Mesenteric fat pad (tissue), 1 donor: Measurements from ENCODE around the gene SPATA32. TPM values are rescaled to one million over a fixed set of nuclear protein-coding genes. Genes with fewer than 3 reads are reported as not detected.
"Not testable (repeated sequence)": the region's sequence is repeated elsewhere in the genome, so short reads cannot be mapped to it uniquely, and the experiment has no call there.

Experiments used
- DNase-seq: peaks from one replicate; pipeline ENCODE4 v3.0.0-alpha.2; 2020; ENCODE audit warnings: low spot score
- long read RNA-seq: library from polyadenylated mRNA; unstranded; transcript quantifications from one replicate; pipeline ENCODE4 v2.0.0, GENCODE V29; 2020
- total RNA-seq: library from RNA; stranded (reverse); fragmentation: NEBNext Ultra II Directional; extraction: Animal tissue kit (Norgen Biotek cat#: 25700); gene quantifications from one replicate; pipeline ENCODE4 v1.2.1, GENCODE V29; 2021
- donor health status: DM: yes; HTN: yes; CAD: no.

Gene SPATA32
- total RNA-seq, result not detected
- long read RNA-seq, result 0 reads

DNA sequence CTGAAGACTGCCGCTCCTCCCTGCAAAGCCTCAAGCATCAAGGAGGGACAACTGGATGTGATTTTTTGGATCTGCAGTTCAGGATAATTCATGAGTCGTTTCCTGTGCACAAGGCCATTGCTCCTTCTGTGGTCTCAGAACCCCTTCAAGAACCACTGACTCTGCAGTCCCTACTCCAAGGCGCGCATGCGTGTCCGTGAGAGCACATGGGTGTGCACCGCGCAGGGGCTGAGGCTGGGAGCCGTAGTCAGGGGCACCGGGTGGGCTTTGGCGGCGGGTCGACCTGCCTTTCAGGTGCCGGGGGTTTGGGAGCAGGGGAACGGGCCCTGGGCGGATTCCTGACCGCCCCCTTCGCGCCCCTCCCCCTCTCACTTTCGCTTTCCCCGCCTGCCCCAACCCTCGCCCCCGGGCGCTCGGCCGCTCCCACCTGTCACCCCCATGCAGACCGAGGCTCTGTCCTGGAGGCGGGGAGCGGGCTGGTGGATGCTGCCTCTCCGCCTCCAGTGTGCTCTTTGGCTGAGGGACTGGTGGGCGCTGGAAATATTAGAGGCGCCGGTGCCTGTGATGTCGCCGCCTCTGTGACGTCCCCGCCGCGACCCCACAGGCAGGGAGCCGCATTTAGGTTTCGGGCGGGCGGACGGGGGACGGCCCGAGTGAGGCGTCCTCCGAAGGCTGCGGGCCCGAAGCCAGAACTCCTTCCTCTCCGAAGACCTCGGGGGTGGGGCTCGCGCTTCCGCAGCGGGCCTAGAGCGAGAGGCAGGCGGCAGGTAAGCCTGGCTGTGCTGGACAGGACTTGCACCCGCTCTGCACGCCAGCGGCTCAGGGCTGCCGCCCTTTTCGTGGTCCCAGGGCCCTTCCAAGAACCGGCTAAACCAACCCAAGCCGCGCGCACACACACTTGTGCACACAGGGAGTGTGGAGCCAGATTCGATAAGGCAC, at the start of gene SPATA32:
SPATA32 (minus strand) TSS at position 518 of the 939 bp plus-strand sequence; CDS start at position 440, 78 bp downstream.
- DNase-seq, result no peak

DNA sequence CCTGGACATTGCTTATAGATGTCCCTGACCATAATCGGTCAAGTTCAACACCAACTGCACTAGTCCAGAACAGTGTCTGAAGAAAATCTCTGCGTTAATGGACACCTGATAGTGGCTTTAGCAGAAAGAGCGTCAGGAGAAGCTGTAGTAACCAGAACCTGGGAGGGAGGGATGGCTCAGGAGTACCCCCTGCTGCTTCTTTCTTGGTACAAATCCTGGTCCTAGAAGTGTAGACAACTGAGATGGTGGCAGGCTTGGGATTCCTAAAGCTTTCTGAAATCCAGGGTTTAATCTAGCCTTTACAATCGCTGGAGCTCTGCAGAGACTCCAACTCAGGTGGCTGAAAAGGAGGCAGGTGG, 49.5 kb upstream of the SPATA32 start:
- no peak for DNase-seq

DNA sequence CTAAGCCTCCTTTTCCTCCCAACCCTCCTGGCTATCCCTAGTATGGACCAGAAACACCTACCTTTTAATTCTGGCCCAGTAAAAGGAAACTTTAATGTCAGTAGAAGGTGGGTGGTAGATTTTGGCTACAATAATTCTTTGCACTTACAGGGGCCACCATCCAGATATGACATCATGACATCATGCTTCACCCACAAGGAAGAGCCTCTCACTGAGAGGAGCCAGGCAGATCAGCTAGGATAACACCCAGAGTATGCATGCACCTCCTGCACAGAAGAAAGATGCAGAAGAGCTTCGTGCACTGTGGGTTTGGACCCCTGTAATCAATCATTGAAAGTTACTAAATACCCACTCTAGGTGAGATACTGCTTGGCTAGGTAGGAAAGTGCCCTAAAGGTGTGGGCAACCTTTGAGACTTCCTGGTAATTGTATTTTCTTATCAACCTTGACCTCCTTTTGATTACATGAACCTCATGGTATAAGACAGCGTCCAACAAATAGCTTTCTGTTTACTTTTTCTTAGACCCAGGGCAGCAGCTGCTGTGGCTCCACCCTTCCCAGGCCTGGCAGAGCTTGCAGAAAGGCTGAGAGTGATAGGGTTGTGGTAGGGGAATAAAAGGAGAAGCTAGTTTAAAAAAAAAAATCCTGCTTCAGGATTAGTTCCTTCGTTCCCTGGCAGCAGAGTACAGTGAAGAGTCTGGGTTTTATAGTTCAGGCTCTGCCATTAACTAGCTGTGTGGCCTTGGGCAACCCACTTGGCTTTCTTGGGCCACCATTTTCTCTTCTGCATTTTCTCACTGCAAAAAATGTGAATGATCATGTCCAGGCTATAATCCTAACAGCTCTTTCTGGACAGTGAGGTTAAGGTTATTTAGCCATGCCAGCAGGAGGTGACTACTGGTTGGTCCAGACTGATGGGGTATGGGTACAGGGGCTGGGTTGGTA, 48.8 kb upstream of the SPATA32 start:
- DNase-seq, result no peak

- DNase-seq, result no peak
Observed at GRCh38 chr17:45309400-45309799, 47.5 kb upstream of the SPATA32 start.

DNA sequence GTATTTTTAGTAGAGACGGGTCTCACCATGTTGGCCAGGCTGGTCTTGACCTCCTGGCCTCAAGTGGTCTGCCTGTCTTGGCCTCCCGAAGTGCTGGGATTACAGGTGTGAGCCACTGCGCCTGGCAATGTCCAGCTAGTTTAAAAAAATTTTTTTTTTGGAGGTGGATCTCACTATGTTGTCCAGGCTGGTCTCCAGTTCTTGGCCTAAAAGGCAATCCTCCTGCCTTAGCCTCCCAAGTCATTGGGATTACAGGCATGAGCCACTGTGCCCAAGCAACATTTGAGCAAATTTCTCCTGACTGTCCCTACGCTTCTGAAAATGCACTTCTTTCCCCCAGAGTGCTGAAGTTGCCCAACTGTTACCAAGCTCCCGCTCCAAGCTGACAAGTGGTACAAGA, 46.9 kb upstream of the SPATA32 start:
- DNase-seq, result no peak

- no peak for DNase-seq
Observed at GRCh38 chr17:45308016-45308365, 46.1 kb upstream of the SPATA32 start.

DNA sequence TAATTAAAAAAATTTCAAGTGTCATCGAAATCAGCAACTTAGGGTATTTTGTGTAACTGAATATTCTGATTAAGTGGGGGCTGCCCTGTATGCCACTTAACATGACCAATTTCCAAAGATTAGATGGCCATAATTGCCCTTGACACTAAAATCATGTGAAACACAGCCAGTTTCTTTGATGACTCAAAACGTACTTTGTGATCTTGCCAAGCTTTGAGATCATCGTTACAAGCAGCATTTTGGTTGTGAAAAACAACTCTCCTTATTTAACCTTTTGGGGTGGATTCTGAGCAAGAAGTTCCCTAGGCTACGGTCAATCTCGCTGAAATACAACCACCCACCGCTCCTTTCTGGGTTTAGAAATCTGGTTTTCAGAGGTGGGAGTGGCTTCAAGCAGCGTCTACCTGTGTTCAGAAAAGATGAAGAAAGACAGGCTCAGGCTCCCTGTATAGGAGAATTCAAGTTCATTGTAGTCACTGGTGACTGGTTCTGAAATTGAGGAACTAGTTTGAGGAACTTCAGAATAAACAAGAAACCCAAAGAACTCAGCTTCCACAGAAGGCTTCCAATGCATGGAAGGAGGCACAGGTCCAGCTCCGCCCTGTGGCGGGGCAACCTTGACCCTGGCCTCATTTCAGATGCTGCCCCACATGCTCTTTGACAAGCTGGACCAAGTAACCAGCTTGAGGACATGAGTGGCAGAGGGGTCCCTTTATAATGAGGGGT, 45.6 kb upstream of the SPATA32 start:
- no peak for DNase-seq

DNA sequence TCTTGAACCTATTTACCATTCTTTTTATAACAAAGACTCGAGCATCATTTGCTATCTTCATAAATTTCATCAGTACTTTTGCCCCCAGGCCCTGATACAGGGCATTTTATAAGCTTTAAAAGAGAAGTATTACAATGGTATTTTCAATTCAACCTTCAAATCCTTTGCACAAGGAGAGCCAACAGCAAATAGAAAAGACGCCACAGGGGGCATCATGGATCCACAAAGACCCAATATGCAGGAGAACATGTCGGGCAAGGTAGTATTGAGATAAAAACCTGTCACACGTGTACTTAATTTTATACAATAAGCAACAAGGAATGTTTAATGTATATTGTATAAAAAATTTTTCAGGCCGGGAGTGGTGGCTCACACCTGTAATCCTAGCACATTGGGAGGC, 44.7 kb upstream of the SPATA32 start:
- no peak for DNase-seq

DNA sequence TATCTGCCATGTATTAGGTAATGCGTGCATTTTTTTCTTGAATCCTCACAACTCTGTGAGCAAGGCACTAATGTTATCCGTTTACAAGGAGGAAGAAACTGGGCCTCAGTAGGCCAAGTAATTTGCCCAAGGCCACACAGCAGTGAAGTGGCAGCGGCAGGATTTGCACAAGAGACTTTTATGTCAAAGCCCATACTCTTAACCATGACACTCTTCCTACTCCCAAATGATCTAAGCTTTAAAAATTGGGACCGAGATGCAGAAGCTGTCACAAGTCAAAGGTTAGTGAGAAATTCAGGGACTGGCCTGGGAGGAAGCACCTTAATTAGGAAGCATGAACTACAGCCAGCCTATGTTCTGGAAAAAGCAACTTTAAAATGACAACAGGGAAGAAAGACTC, 44.2 kb upstream of the SPATA32 start:
- DNase-seq, result no peak

DNA sequence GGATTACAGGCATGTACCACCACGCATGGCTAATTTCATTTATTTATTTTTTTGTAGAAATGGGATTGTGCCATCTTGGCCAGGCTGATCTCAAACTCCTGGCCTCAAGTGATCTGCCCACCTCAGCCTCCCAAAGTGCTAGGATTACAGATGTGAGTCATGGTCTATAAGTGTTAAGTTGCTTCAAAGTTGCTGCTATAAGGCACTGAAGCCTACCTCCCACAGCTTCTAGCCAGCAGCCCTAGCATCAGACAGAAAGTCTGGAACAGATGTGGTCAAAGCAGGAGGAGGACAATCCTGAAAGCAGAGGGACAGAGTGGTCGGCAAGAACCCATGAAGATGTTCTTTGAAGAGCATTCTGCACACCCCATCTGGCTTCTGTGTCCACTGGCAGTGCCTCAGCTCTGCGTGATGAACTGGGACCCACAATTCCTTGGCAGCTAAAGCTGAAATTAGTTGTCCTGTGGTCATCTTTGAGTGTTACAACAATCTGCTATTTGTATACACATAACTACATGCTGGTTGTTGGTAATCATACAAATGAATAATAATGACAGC, 43.7 kb upstream of the SPATA32 start:
- DNase-seq, result no peak

DNA sequence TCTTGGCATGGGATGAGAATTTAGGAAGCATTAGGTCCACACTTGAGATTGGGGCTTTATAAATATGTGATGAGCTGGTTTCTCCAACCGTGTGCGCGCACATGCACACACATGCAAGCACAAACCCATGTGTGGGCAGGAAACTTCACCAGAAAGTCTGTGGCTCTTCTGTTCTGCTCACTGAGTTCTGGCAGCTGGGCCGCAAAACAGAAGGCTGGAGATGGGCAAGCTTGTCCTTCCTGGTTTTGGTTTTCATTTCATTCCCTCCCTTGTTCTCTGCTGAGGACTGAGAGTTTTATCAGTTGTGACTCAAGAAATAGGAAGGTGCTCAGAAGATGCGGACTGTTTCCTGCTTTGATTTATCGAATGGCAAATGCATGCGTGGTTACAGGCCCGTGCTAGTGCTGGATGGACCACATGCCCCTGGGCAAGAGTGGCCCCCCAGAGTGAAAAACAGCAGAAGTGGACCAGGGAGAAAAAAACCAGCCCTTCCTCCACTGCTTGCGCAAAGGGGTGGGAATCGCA, 40.8 kb upstream of the SPATA32 start:
- no peak for DNase-seq

GRCh38 chr17:45302220-45302619, 40.3 kb upstream of the SPATA32 start:
- not testable (repeated sequence) for DNase-seq

- no peak for DNase-seq
Observed at GRCh38 chr17:45301674-45302073, 39.8 kb upstream of the SPATA32 start.

- no peak for DNase-seq
Observed at GRCh38 chr17:45300060-45300751, 38.3 kb upstream of the SPATA32 start.

GRCh38 chr17:45299361-45299760, 37.5 kb upstream of the SPATA32 start:
- DNase-seq, result no peak

- DNase-seq, result no peak
Observed at GRCh38 chr17:45298546-45299285, 36.8 kb upstream of the SPATA32 start.

DNA sequence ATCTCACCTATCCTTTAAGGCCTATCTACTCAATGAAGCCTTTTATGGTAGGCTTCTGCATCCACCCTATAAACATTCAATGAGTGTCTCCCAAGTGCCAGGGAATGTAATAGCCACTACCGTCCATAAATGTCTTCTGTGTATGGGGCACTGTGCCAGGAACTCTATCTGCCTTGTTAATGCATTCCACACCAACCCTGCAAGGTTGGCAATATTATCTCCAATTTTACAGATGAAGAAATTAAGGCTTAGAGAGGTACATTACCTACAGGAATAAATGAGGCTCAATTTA, 34.9 kb upstream of the SPATA32 start:
- DNase-seq, result no peak

DNA sequence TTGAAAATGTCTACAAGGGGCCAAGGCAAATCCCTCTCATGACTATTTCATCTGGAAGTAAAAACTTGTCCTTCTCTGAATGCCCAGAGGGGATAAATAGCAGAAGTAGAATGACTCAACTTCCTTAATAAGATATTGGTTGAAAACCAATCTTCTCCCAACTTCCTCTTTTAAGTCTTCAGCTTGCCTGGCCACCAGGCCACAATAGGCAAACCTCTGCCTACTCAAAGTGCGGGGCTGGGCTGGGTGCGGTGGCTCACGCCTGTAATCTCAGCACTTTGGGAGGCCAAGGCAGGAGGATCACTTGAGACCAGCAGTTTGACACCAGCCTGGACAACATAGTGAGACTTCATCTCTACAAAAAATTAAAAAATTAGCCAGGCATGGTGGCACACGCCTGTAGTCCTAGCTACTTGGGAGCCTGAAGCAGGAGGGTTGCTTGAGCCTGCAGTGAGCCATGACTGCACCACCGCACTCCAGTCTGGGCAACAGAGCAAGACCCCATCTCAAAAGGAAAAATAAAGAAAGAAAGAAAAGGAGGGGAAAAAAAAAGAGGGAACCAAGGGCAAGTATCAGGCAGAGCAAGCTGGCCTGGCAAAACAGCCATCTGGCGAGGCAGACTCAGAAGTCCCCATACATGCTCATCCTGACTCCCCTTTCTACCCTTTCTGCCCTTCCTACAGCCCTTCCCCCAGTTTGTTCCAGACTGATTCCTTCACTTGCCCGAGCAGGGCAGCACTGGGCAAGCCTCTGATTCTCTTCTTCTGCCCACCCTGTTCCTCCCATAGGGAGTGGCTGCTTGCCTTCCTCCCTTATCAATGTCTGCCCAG, 34.3 kb upstream of the SPATA32 start:
- DNase-seq, result no peak

- DNase-seq, result no peak
Observed at GRCh38 chr17:45294506-45294905, 32.6 kb upstream of the SPATA32 start.
